Measurements from ENCODE around the gene TRPM3.

TRPM3 gene

GRCh38 chr9:70978085-70978484 is 143.3 kb downstream of the TRPM3 start (continued):
- TF ChIP-seq TOX (CRISPR knock-in tag; IDR thresholded peaks at IDR 0.05; ENCODE audit: borderline replicate concordance), result no peak

GRCh38 chr9:70975821-70976220 is 145.6 kb downstream of the TRPM3 start:
- ATAC-seq, result no peak
- TF ChIP-seq TOX (CRISPR knock-in tag; IDR thresholded peaks at IDR 0.05; ENCODE audit: borderline replicate concordance), result no peak
- TF ChIP-seq ZC3H10 (CRISPR knock-in tag; IDR thresholded peaks at IDR 0.05), result no peak
- no peak for TF ChIP-seq RARB (CRISPR knock-in tag; IDR thresholded peaks at IDR 0.05)
- TF ChIP-seq PPARA (CRISPR knock-in tag; IDR thresholded peaks at IDR 0.05; ENCODE audit: borderline replicate concordance), result no peak
- no peak for TF ChIP-seq ZFP3 (CRISPR knock-in tag; IDR thresholded peaks at IDR 0.05)
- TF ChIP-seq ZNF70 (CRISPR knock-in tag; IDR thresholded peaks at IDR 0.05), result no peak
- TF ChIP-seq ZNF8 (CRISPR knock-in tag; IDR thresholded peaks at IDR 0.05), result no peak
- TF ChIP-seq ARNTL (CRISPR knock-in tag; IDR thresholded peaks at IDR 0.05; ENCODE audit: borderline replicate concordance, low read depth), result no peak
- TF ChIP-seq OSR1 (CRISPR knock-in tag; IDR thresholded peaks at IDR 0.05), result no peak
- no peak for TF ChIP-seq POU6F1 (CRISPR knock-in tag; IDR thresholded peaks at IDR 0.05; ENCODE audit: borderline replicate concordance, low read depth)
- no peak for TF ChIP-seq CSDC2 (CRISPR knock-in tag; IDR thresholded peaks at IDR 0.05)
- no peak for TF ChIP-seq TCF4 (CRISPR knock-in tag; IDR thresholded peaks at IDR 0.05; ENCODE audit: borderline replicate concordance)
- TF ChIP-seq CREB5 (CRISPR knock-in tag; IDR thresholded peaks at IDR 0.05; ENCODE audit: low read depth), result no peak
- no peak for TF ChIP-seq ZNF565 (CRISPR knock-in tag; conservative IDR thresholded peaks at IDR 0.05; ENCODE audit: low read depth)
- no peak for TF ChIP-seq TSHZ2 (CRISPR knock-in tag; IDR thresholded peaks at IDR 0.05)
- no peak for TF ChIP-seq GLIS3 (CRISPR knock-in tag; IDR thresholded peaks at IDR 0.05)
- TF ChIP-seq ZFP30 (CRISPR knock-in tag; IDR thresholded peaks at IDR 0.05), result no peak
- no peak for TF ChIP-seq BACH2 (CRISPR knock-in tag; IDR thresholded peaks at IDR 0.05; ENCODE audit: borderline replicate concordance)
- no peak for TF ChIP-seq ISL1 (CRISPR knock-in tag; IDR thresholded peaks at IDR 0.05)
- TF ChIP-seq CSRNP3 (CRISPR knock-in tag; IDR thresholded peaks at IDR 0.05), result no peak

- ATAC-seq, result no peak
- TF ChIP-seq ZFP30 (CRISPR knock-in tag; IDR thresholded peaks at IDR 0.05) (no peak), ZNF70 (CRISPR knock-in tag; IDR thresholded peaks at IDR 0.05) (no peak), CSRNP3 (CRISPR knock-in tag; IDR thresholded peaks at IDR 0.05) (no peak), PPARA (CRISPR knock-in tag; IDR thresholded peaks at IDR 0.05; ENCODE audit: borderline replicate concordance) (no peak), ZNF8 (CRISPR knock-in tag; IDR thresholded peaks at IDR 0.05) (no peak), TSHZ2 (CRISPR knock-in tag; IDR thresholded peaks at IDR 0.05) (no peak), ZNF565 (CRISPR knock-in tag; conservative IDR thresholded peaks at IDR 0.05; ENCODE audit: low read depth) (no peak), CSDC2 (CRISPR knock-in tag; IDR thresholded peaks at IDR 0.05) (no peak), BACH2 (CRISPR knock-in tag; IDR thresholded peaks at IDR 0.05; ENCODE audit: borderline replicate concordance) (no peak), ISL1 (CRISPR knock-in tag; IDR thresholded peaks at IDR 0.05) (no peak), PATZ1 (CRISPR knock-in tag; IDR thresholded peaks at IDR 0.05; ENCODE audit: borderline replicate concordance) (no peak), SNAI2 (CRISPR knock-in tag; IDR thresholded peaks at IDR 0.05) (no peak), ESRRG (CRISPR knock-in tag; IDR thresholded peaks at IDR 0.05) (no peak), TCF4 (CRISPR knock-in tag; IDR thresholded peaks at IDR 0.05; ENCODE audit: borderline replicate concordance) (no peak), CREB5 (CRISPR knock-in tag; IDR thresholded peaks at IDR 0.05; ENCODE audit: low read depth) (no peak)
Observed at GRCh38 chr9:70971723-70972122, 149.7 kb downstream of the TRPM3 start.

Data from SK-N-SH treated with all-trans-retinoic acid at 6 μM for 48 hours (cell line).